Mesodermal cell (in vitro differentiated cells): Measurements from ENCODE around the gene JUP.

Source experiments
- H3K27ac ChIP-seq: 2 replicates; pipeline ENCODE4 v1.7.0; 2013; ENCODE audit warnings: mild to moderate bottlenecking, low read depth, low read length, moderate library complexity; ENCODE audit not compliant: severe bottlenecking
- H3K36me3 ChIP-seq: 2 replicates; pipeline ENCODE4 v1.7.1; 2013; ENCODE audit warnings: mild to moderate bottlenecking, low read length, moderate library complexity; ENCODE audit not compliant: control insufficient read depth, insufficient read depth
- H3K4me1 ChIP-seq: one replicate; pipeline ENCODE4 v1.7.1; 2013; ENCODE audit warnings: mild to moderate bottlenecking, low read length; ENCODE audit not compliant: insufficient read depth, control insufficient read depth, poor library complexity, severe bottlenecking
- H3K4me3 ChIP-seq: 2 replicates; pipeline ENCODE4 v1.7.0; 2013; ENCODE audit warnings: low read length, control low read depth, mild to moderate bottlenecking; ENCODE audit not compliant: insufficient read depth, poor library complexity, severe bottlenecking; ENCODE audit errors: extremely low read depth
- H3K9me3 ChIP-seq: 2 replicates; pipeline ENCODE4 v1.7.1; 2013; ENCODE audit warnings: mild to moderate bottlenecking, low read length, moderate library complexity; ENCODE audit not compliant: control insufficient read depth
- WGBS, 2 experiments: methylation state at CpG; one replicate each; pipeline ENCODE4 v1.1.5; 2013; ENCODE audit warnings: missing lambda C conversion rate in 2 of 2; ENCODE audit not compliant: insufficient coverage in 2 of 2; 5-methylcytosine and 5-hydroxymethylcytosine counted together

The JUP gene

GRCh38 chr17:41767324-41768042 is 19.0 kb downstream of the JUP start:
- 97 to 98% methylated on average over 11 to 15 of the region's 18 CpGs for WGBS, 2 experiments
- Histone ChIP-seq H3K36me3 (peaks cover 97% of the 10 kb centered on the region), H3K9me3 (no peaks in the 10 kb centered on the region), H3K27ac (no peak overlapping the region), H3K4me1 (peaks cover 5% of the 10 kb centered on the region), H3K4me3 (no peak overlapping the region)

GRCh38 chr17:41766135-41766534 is 20.4 kb downstream of the JUP start:
- Histone ChIP-seq H3K9me3 (no peaks in the 10 kb centered on the region), H3K27ac (no peak overlapping the region), H3K4me3 (no peak overlapping the region), H3K4me1 (no peaks in the 10 kb centered on the region), H3K36me3 (peaks cover 96% of the 10 kb centered on the region)

GRCh38 chr17:41763327-41763726 is 23.2 kb downstream of the JUP start:
- H3K4me1 ChIP-seq, result no peaks in the 10 kb centered on the region
- no peak overlapping the region for H3K27ac ChIP-seq
- H3K36me3 ChIP-seq, result peaks cover 96% of the 10 kb centered on the region
- no peak overlapping the region for H3K4me3 ChIP-seq
- no peaks in the 10 kb centered on the region for H3K9me3 ChIP-seq
- 92 to 96% methylated on average over 4 to 6 of the region's 8 CpGs for WGBS, 2 experiments

- H3K4me1 ChIP-seq, result no peaks in the 10 kb centered on the region
- WGBS, 2 experiments, result 95 to 98% methylated on average over 15 to 16 of the region's 16 CpGs
- no peaks in the 10 kb centered on the region for H3K9me3 ChIP-seq
- no peak overlapping the region for H3K4me3 ChIP-seq
- no peak overlapping the region for H3K27ac ChIP-seq
- peaks cover 96% of the 10 kb centered on the region for H3K36me3 ChIP-seq
Measured at GRCh38 chr17:41762841-41763240, 23.7 kb downstream of the JUP start.

GRCh38 chr17:41762391-41762790 is 24.1 kb downstream of the JUP start:
- 97 to 100% methylated on average over 3 to 5 of the region's 6 CpGs for WGBS, 2 experiments
- H3K36me3 ChIP-seq, result peaks cover 96% of the 10 kb centered on the region

GRCh38 chr17:41760878-41761277 is 25.6 kb downstream of the JUP start:
- no peaks in the 10 kb centered on the region for H3K4me1 ChIP-seq
- H3K9me3 ChIP-seq, result no peaks in the 10 kb centered on the region
- WGBS, 2 experiments, result 95 to 98% methylated on average over 5 to 6 of the region's 6 CpGs
- no peak overlapping the region for H3K4me3 ChIP-seq
- no peak overlapping the region for H3K27ac ChIP-seq
- peaks cover 97% of the 10 kb centered on the region for H3K36me3 ChIP-seq

More at GRCh38 chr17:41762391-41762790, 24.1 kb downstream of the JUP start:
- no peak overlapping the region for H3K4me3 ChIP-seq
- no peaks in the 10 kb centered on the region for H3K4me1 ChIP-seq
- H3K27ac ChIP-seq, result no peak overlapping the region
- no peaks in the 10 kb centered on the region for H3K9me3 ChIP-seq

- Histone ChIP-seq H3K36me3 (peaks cover 96% of the 10 kb centered on the region), H3K4me3 (no peak overlapping the region), H3K27ac (no peak overlapping the region), H3K9me3 (no peaks in the 10 kb centered on the region), H3K4me1 (no peaks in the 10 kb centered on the region)
- WGBS, 2 experiments, result 96% methylated on average over 8 to 9 of the region's 9 CpGs
Measured at GRCh38 chr17:41758601-41759000, 27.9 kb downstream of the JUP start.

GRCh38 chr17:41754066-41754465 is 32.4 kb downstream of the JUP start:
- no peak overlapping the region for H3K27ac ChIP-seq
- H3K9me3 ChIP-seq, result no peaks in the 10 kb centered on the region
- H3K4me3 ChIP-seq, result no peak overlapping the region
- H3K36me3 ChIP-seq, result peaks cover 56% of the 10 kb centered on the region
- 75 to 79% methylated on average over 6 to 11 of the region's 12 CpGs for WGBS, 2 experiments
- H3K4me1 ChIP-seq, result no peaks in the 10 kb centered on the region

GRCh38 chr17:41751288-41751687 is 35.2 kb downstream of the JUP start:
- Histone ChIP-seq H3K4me3 (no peak overlapping the region), H3K4me1 (no peaks in the 10 kb centered on the region), H3K27ac (no peak overlapping the region), H3K36me3 (peaks cover 29% of the 10 kb centered on the region), H3K9me3 (no peaks in the 10 kb centered on the region)
- WGBS, 2 experiments, result 67 to 82% methylated on average over 2 to 3 of the region's 3 CpGs

GRCh38 chr17:41750862-41751261 is 35.6 kb downstream of the JUP start:
- WGBS, 2 experiments, result 92 to 95% methylated on average over 4 of the region's 4 CpGs
- Histone ChIP-seq H3K4me3 (no peak overlapping the region), H3K36me3 (peaks cover 24% of the 10 kb centered on the region), H3K4me1 (no peaks in the 10 kb centered on the region), H3K27ac (no peak overlapping the region), H3K9me3 (no peaks in the 10 kb centered on the region)

GRCh38 chr17:41748275-41748674 is 38.2 kb downstream of the JUP start:
- H3K9me3 ChIP-seq, result no peaks in the 10 kb centered on the region
- no peaks in the 10 kb centered on the region for H3K4me1 ChIP-seq
- 95 to 96% methylated on average over 6 of the region's 6 CpGs for WGBS, 2 experiments
- no peak overlapping the region for H3K4me3 ChIP-seq
- no peak overlapping the region for H3K27ac ChIP-seq
- H3K36me3 ChIP-seq, result no peaks in the 10 kb centered on the region
